Mucosa of stomach (tissue), 1 donor: ENCODE measurements around the gene ZDHHC23.

Experiments
- H3K27me3 ChIP-seq: one replicate; pipeline ENCODE4 v1.7.0; 2013; ENCODE audit warnings: mild to moderate bottlenecking, low read length; ENCODE audit not compliant: control insufficient read depth, insufficient read depth
- H3K36me3 ChIP-seq: one replicate; pipeline ENCODE4 v1.7.0; 2013; ENCODE audit warnings: low read length; ENCODE audit not compliant: control insufficient read depth, insufficient read depth
- H3K4me1 ChIP-seq: one replicate; pipeline ENCODE4 v1.7.0; 2013; ENCODE audit warnings: mild to moderate bottlenecking, low read length; ENCODE audit not compliant: control insufficient read depth, insufficient read depth
- H3K4me3 ChIP-seq: one replicate; pipeline ENCODE4 v1.7.0; 2013; ENCODE audit warnings: low read length
- H3K9ac ChIP-seq: one replicate; pipeline ENCODE4 v1.7.0; 2013; ENCODE audit warnings: mild to moderate bottlenecking, low read length, moderate library complexity
- H3K9me3 ChIP-seq: one replicate; pipeline ENCODE4 v1.7.0; 2013; ENCODE audit warnings: mild to moderate bottlenecking, low read length, moderate library complexity; ENCODE audit not compliant: control insufficient read depth
- donor health status: Pancreatic carcinoma.

ZDHHC23 gene

DNA sequence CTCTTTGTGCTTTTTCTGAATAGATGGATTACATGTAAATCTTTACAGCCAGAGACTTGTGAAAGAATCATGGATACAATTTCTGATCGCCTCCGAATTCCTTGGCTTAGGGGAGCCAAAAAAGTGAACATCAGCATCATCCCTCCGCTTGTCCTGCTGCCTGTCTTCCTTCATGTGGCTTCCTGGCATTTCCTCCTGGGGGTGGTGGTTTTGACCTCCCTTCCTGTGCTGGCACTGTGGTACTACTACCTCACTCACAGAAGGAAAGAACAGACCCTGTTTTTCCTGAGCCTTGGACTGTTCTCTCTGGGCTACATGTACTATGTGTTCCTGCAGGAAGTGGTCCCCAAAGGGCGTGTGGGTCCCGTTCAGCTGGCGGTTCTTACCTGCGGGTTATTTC lies 5.9 kb downstream of the ZDHHC23 start:
- no peaks in the 10 kb centered on the region for H3K9me3 ChIP-seq
- H3K27me3 ChIP-seq: no peaks in the 10 kb centered on the region
- H3K36me3 ChIP-seq: peaks cover 3% of the 10 kb centered on the region
- no peak overlapping the region for H3K9ac ChIP-seq
- H3K4me3 ChIP-seq: no peak overlapping the region
- peaks cover 5% of the 10 kb centered on the region for H3K4me1 ChIP-seq

DNA sequence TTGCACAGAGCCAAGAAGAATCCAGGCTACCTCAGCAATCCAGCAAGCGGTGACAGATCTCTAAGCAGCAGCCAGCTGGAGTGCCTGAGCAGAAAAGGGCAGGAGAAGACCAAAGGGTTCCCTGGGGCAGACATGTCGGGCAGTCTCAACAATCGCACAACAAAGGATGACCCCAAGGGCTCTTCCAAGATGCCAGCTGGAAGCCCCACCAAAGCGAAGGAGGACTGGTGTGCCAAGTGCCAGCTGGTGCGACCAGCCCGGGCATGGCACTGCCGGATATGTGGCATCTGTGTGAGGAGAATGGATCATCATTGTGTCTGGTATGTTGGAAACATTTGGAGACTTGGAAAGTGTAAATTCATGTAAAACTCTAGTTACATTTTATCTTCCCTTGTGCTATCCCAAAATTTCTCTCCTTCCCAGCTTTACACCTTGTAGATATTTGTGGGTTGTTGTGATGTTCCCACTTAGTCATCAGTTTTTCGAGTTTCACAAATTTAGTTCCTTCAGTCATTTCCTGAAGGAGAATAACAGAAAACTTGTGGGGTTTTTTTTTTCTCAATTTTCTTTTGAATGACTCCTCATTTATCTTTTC lies 6.4 kb downstream of the ZDHHC23 start:
- no peak overlapping the region for H3K9ac ChIP-seq
- no peaks in the 10 kb centered on the region for H3K27me3 ChIP-seq
- H3K9me3 ChIP-seq: no peaks in the 10 kb centered on the region
- no peak overlapping the region for H3K4me3 ChIP-seq
- no peaks in the 10 kb centered on the region for H3K4me1 ChIP-seq
- peaks cover 3% of the 10 kb centered on the region for H3K36me3 ChIP-seq

DNA sequence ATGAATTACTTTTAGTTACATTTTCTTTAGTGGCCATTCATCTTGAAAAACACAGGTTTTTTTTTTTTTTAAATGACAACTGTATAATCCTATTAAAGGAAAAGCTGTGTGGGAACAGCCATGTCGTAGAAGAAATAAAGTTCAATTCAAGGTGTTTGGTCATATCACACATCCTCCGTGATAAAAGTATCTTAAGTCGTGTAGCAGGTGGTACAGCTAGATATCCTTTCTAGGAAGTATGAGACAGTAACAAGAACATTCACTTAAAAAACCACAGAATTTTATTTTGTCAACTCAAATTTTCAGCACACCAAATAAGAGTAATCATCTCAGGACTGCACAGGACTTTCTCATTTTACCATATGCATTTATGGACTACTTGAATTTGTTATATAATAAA lies 16.1 kb downstream of the ZDHHC23 start:
- no peaks in the 10 kb centered on the region for H3K9me3 ChIP-seq
- no peak overlapping the region for H3K9ac ChIP-seq
- H3K4me1 ChIP-seq: no peaks in the 10 kb centered on the region
- no peak overlapping the region for H3K4me3 ChIP-seq
- H3K36me3 ChIP-seq: no peaks in the 10 kb centered on the region
- no peaks in the 10 kb centered on the region for H3K27me3 ChIP-seq

DNA sequence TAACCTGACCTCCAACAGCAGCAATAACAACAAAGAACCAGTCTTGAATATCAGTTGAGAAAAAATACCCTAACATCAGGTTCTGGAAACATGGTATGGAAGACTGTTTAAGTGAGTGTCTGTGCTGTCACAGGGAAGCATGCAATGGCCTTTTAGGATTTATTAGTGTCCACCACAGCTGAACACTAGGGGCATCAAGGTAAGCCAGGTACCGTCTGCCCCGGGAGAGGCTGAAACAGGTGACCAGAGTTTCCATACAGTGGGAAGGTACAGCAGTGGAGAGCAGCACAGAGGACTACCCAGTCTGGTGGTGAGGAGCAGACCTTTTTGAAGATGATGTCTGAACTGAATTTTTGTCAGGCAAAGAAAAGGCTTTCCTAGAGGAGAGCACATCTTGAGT lies 18.4 kb downstream of the ZDHHC23 start:
- Histone ChIP-seq H3K27me3 (no peaks in the 10 kb centered on the region), H3K9ac (no peak overlapping the region), H3K4me1 (no peaks in the 10 kb centered on the region), H3K36me3 (no peaks in the 10 kb centered on the region), H3K4me3 (no peak overlapping the region), H3K9me3 (no peaks in the 10 kb centered on the region)

DNA sequence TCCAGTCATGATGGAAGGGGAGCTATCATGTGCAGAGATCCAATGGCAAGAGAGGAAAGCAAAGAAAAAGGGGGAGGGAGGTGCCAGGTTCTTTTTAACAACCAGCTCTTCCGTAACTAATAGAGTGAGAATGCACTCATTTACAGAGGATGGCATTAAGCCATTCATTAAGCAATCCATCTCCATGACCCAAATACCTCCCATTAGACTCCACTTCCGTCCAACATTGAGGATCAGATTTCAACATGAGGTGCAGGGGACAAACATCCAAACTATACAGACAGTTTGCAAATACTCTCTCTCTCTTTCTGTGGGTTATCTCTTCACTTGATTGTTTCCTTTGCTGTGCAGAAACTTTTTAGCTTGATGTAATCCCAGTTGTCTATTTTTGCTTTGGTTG lies 21.2 kb downstream of the ZDHHC23 start:
- Histone ChIP-seq H3K27me3 (no peaks in the 10 kb centered on the region), H3K9ac (no peak overlapping the region), H3K4me3 (no peak overlapping the region), H3K4me1 (no peaks in the 10 kb centered on the region), H3K36me3 (no peaks in the 10 kb centered on the region), H3K9me3 (no peaks in the 10 kb centered on the region)

DNA sequence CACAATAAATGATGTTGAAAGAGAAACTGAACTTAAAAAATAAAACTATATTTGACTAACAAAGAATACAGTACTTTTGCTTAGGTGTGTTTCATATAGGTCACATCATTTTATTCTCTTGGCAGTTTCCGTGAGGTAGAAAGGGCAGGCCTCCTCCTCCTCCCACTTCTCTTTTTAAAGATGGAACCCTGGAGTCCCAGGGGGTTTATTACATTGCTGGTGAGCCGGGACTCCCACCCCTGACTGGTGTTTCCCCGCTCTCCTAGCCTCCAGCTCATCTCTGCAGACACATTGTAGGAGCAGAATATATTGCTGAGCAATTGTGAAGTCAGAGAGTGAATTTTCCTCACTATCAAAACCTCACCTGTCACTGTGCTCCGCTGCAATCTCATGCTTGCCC lies 30.0 kb downstream of the ZDHHC23 start:
- no peaks in the 10 kb centered on the region for H3K27me3 ChIP-seq
- H3K4me3 ChIP-seq: no peak overlapping the region
- H3K4me1 ChIP-seq: no peaks in the 10 kb centered on the region
- no peak overlapping the region for H3K9ac ChIP-seq
- no peaks in the 10 kb centered on the region for H3K9me3 ChIP-seq
- no peaks in the 10 kb centered on the region for H3K36me3 ChIP-seq

DNA sequence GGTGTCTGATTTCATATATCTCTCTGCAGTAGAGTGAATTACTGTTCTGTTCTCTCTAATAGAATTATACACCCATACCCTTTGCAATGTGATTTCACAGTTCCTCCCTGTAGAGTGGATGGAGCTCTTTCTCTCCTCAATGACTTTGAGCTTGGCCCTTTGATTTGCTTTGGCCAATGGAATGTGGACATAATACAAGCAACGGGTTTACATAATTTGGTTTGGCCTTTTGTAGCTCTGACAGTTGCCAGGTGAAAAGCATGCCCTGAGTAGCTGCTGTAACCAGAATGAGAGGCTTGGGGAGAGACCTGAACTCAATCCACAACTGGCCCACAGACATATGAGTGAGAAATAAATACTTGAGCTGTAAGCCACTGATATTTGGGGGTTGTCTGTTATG lies 32.1 kb downstream of the ZDHHC23 start:
- Histone ChIP-seq H3K4me1 (no peaks in the 10 kb centered on the region), H3K9ac (no peak overlapping the region), H3K4me3 (no peak overlapping the region), H3K36me3 (no peaks in the 10 kb centered on the region), H3K27me3 (no peaks in the 10 kb centered on the region), H3K9me3 (no peaks in the 10 kb centered on the region)

DNA sequence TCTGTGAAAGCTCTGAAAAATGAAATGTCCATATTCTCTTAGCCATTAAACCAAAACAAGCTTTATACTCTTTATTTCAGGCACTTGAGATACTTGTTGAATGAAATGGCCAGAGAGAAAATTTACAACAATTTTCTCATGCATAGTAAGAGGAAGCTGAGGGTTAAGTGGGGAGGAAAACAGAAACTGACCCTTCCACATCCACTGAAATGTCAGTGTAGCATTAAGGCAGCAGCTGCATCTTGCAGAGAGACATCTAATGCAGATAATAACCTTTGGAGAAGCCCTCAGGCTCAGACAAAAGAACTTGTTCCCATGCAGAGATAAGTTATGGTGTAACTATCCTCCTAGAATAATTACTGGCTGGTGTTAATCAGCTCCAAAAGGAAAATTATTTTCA lies 34.0 kb downstream of the ZDHHC23 start:
- Histone ChIP-seq H3K9me3 (no peaks in the 10 kb centered on the region), H3K4me3 (no peak overlapping the region), H3K27me3 (no peaks in the 10 kb centered on the region), H3K36me3 (no peaks in the 10 kb centered on the region), H3K4me1 (no peaks in the 10 kb centered on the region), H3K9ac (no peak overlapping the region)

DNA sequence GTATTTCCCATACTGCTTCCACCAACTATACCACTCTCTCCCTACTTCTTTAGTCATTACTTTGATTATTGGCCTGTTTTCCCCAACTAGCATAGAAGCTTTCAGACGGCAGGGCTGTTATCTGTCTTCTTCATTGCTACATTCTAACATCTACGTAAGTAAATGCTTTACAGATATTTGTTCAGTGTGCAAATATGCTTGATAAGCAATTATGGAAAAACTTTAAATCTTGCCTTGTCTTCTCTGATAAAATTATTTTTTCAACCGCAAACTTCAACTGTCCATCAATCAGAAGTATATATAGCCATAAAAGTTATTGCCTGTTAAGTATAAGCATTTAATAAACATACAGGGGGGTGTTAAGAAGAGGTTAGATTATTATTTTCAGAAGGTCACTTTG lies 35.7 kb downstream of the ZDHHC23 start:
- H3K9ac ChIP-seq: no peak overlapping the region
- H3K27me3 ChIP-seq: no peaks in the 10 kb centered on the region
- H3K4me1 ChIP-seq: no peaks in the 10 kb centered on the region
- no peaks in the 10 kb centered on the region for H3K36me3 ChIP-seq
- no peak overlapping the region for H3K4me3 ChIP-seq
- no peaks in the 10 kb centered on the region for H3K9me3 ChIP-seq

DNA sequence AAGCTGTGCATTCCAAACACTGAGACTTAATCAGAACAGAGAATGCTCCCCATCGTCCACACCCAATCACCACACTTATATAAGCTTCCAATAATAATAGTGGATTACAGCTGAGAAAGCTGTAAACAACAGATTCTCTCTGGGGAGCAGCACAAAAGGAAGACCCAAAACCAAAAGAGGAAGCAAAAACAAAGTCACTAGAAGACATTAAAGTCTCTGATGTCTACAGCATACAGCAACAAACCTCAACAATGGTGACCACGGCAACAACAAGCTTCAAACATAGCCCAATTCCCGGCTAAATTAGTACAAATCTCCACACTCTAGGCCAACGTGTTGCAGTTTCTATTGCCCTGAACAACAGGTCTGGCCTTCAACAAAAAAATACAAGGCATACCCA lies 37.7 kb downstream of the ZDHHC23 start:
- Histone ChIP-seq H3K4me3 (no peak overlapping the region), H3K9me3 (no peaks in the 10 kb centered on the region), H3K36me3 (no peaks in the 10 kb centered on the region), H3K4me1 (no peaks in the 10 kb centered on the region), H3K27me3 (no peaks in the 10 kb centered on the region), H3K9ac (no peak overlapping the region)

DNA sequence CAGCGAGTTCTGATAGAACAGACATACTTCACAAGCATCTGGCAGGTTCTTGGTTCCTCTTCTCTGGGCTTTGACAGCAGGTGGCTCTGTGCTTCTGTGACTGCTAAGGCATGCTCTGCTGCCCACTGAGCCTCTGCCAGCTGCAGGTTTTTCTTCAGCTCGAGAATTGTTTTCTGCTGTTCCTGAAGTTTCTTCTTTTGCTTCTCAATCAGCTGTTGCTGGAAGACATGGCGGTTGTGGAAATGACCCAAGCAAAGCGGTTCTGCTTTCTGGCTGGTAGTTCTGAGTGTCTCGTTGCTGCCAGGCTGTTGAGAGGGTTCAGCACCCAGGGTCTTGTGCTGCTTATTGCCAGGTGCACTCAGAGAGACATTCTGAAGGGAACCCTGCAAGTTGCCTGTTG lies 57.7 kb downstream of the ZDHHC23 start:
- H3K4me3 ChIP-seq: no peak overlapping the region
- no peak overlapping the region for H3K9ac ChIP-seq
- no peaks in the 10 kb centered on the region for H3K9me3 ChIP-seq
- H3K4me1 ChIP-seq: no peaks in the 10 kb centered on the region
- H3K27me3 ChIP-seq: no peaks in the 10 kb centered on the region
- H3K36me3 ChIP-seq: no peaks in the 10 kb centered on the region

DNA sequence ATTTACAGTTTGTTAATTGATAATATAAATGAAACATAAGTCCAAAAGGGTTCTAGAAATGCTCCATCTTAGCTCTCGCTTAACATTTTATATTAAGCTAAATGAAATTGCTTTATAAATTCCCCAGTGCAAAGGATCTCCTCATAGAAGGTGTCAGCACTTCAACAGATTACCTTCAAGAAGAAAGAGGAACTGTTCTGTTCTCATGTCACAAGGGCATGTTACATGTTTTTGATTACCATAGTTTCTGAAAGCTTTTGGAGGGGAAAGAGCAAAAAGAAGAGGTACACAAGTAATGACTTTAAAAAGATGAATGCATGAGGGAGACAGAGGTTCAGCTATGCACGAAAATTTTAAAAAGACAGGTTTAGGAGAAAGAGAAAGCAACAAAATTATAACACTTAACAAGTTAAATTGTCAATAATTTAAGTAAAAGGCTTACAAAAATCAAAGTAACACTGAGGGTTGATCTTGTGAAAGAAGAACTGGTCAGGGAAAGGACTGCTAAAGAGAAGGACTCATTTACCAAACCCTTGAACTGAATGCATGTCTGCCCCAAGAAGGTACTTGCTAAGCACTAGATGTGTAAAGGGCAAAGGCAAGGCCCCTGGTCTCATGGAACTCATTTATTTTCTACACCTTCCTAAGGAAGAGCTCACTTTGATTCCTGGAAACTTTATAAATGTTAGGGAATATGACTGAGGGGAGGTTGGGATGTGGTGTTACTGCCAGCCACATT lies 63.4 kb downstream of the ZDHHC23 start:
- no peaks in the 10 kb centered on the region for H3K27me3 ChIP-seq
- H3K36me3 ChIP-seq: no peaks in the 10 kb centered on the region

More for the DNA sequence above, 63.4 kb downstream of the ZDHHC23 start:
- no peaks in the 10 kb centered on the region for H3K9me3 ChIP-seq
- H3K4me1 ChIP-seq: no peaks in the 10 kb centered on the region
- H3K4me3 ChIP-seq: no peak overlapping the region
- H3K9ac ChIP-seq: no peak overlapping the region
